LNCAP (cell line): ENCODE measurements around the gene SEC31B.

Experiments used
- TF ChIP-seq, protein P1 (sequence below): fragments of 450-650 bp; IDR thresholded peaks from 2 replicates; pipeline ENCODE4 v1.5.1; 2017; ENCODE audit warnings: mild to moderate bottlenecking

SEC31B gene

DNA sequence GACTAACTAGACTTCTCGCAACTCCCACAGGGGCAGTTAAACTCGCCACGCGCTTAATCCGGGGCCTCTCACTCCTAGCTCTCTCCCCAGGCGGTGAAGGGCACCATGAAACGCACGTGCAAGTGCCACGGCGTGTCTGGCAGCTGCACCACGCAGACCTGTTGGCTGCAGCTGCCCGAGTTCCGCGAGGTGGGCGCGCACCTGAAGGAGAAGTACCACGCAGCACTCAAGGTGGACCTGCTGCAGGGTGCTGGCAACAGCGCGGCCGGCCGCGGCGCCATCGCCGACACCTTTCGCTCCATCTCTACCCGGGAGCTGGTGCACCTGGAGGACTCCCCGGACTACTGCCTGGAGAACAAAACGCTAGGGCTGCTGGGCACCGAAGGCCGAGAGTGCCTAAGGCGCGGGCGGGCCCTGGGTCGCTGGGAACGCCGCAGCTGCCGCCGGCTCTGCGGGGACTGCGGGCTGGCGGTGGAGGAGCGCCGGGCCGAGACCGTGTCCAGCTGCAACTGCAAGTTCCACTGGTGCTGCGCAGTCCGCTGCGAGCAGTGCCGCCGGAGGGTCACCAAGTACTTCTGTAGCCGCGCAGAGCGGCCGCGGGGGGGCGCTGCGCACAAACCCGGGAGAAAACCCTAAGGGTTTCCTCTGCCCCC is 37.4 kb downstream of the SEC31B start:
- TF ChIP-seq, protein P1, sequence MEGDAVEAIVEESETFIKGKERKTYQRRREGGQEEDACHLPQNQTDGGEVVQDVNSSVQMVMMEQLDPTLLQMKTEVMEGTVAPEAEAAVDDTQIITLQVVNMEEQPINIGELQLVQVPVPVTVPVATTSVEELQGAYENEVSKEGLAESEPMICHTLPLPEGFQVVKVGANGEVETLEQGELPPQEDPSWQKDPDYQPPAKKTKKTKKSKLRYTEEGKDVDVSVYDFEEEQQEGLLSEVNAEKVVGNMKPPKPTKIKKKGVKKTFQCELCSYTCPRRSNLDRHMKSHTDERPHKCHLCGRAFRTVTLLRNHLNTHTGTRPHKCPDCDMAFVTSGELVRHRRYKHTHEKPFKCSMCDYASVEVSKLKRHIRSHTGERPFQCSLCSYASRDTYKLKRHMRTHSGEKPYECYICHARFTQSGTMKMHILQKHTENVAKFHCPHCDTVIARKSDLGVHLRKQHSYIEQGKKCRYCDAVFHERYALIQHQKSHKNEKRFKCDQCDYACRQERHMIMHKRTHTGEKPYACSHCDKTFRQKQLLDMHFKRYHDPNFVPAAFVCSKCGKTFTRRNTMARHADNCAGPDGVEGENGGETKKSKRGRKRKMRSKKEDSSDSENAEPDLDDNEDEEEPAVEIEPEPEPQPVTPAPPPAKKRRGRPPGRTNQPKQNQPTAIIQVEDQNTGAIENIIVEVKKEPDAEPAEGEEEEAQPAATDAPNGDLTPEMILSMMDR, result peak; percentile 68

DNA sequence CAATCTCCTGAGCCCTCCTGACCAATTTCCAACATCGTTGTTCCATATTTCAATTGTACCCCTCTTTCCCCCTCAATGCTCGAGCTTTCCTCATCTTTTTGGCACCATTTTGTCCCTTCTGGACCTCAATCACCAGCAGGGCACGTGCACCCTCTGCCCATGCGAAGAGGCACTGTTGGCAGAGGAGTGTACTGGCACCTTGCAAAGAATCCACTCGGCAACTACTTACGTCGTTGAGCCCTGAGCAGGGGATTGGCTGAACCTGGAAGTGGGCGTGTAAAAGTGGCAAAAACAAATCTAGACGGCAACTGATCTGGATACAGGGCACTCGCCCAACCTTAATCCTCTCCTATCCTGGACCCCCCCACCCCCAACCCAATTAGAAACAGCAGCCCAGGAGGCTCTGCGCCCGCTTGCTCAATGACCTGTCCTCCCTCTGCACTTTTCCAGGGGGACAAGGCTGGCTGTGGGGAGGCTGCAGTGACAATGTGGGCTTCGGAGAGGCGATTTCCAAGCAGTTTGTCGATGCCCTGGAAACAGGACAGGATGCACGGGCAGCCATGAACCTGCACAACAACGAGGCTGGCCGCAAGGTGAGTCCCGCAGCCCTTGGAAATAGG is 38.1 kb downstream of the SEC31B start:
- TF ChIP-seq, protein P1, result no peak

DNA sequence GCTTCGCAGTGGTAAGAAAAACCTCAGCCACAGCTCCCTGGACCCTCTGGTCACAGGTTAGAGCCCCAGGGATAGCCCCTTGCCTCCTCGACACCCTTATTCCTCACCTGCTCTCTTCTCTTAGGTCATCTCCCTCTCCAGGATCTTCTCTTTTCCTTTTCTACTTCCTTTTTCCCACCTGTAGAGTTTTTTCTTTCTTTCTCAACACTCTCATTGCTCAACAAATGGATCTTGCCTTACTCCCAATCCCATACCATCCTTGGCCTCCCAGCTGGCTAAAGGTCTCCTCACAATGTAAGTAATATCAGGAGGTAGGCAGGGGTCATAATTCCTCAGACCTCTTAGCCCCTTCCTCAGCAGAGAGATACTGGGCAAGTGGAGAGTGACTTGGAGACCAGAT is 39.7 kb downstream of the SEC31B start:
- TF ChIP-seq, protein P1, result no peak

DNA sequence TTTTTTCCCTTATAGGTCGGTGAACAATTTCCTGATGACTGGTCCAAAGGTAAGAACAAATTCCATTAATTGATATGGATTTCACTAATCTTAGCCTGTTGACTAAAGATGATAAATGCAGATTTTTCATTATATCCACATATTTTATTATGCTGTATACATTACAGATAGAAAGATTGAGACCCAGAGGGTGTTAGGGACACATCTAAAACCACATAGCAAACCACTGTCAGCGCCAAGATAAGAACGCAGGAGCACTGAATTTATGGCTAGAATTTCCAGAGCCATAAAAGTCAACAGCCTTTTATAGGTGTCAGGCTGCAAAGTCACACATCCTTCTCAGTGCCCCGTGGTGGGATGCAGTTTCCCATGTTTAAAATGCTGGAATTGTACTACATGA is 40.6 kb downstream of the SEC31B start:
- TF ChIP-seq, protein P1, result no peak

DNA sequence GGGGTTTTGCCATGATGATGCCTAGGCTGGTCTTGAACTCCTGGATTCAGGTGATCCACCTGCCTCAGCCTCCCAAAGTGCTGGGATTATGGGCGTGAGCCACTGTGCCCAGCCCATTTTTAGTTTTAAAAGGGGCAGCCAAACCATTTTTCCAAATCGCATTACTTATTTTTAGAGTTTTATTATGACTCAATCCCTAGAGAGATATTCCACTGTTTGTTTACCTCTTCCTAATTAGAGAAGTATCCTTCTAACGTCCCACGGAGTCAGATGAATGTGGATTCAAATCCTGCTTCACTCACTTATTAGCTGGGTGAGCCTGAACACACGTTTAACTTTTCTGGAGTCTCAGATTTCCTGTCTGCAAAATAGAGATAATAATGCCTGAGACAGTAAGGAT is 41.7 kb downstream of the SEC31B start:
- TF ChIP-seq, protein P1, result no peak

DNA sequence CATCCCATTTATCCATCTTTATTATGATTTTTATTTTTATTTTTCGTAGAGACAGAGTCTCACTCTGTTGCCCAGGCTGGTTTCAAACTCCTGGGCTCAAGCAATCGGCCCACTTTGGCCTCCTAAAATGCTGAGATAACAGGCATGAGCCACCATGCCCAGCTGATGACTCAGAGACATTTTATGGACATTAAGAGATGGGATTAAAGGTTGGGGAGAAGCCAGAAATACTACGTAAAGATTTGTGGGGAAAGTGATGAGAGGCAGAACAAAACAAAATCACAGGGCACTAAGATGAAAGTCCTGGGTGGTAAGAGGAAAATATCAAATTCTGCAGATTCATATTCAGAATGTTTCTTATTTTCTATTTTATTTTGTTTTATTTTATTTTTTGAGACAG is 49.3 kb downstream of the SEC31B start:
- TF ChIP-seq, protein P1, result no peak

DNA sequence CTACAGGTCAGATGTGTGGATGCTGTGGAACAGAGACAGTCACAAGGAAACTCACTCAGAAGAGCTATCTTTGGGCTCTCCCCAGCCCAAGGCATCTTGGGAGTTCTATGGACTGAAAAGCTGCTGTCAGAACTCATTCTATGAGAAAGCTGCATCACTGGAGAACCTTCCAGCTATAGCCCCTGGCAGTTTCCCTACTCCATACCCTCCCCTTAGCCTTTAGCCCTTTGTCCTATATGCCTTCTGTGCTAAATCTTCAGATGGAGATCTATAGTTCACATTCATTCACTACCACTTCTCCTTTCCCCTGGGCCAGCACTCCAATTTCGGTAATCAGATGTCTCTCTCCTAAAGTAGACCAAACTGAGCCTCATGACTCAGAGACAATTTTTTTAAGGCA is 49.9 kb downstream of the SEC31B start:
- TF ChIP-seq, protein P1, result no peak
